Activated T-cell treated with anti-CD3 and anti-CD28 coated beads for 1 hour (primary cell): ENCODE data around the gene DCUN1D2.
"Not testable (repeated sequence)": the region's sequence is repeated elsewhere in the genome, so short reads cannot be mapped to it uniquely, and the experiment has no call there.

Source experiments
- DNase-seq: peaks from one replicate; pipeline ENCODE4 v3.0.0-alpha.2; 2020; ENCODE audit warnings: low read depth

The DCUN1D2 gene

DNA sequence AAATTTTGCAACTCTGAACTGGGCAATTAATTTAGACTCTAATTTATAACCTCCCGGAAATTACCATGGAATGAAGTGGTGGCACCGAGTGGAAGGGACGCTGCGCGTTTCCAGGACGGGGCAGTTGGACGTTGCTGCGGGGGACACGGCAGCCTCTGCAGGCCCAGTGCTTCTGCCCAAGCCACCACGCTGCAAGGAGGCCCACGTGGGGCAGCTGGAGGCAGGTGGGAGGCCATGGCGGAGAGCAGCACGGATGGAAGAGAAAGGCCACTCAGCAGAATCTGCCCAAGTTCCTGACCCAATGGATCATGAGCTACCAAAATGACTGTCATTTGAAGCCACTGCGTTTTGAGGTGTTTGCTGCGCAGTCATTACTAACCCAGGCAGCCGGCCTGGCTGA lies 26.0 kb downstream of the DCUN1D2 start:
- DNase-seq = no peak

DNA sequence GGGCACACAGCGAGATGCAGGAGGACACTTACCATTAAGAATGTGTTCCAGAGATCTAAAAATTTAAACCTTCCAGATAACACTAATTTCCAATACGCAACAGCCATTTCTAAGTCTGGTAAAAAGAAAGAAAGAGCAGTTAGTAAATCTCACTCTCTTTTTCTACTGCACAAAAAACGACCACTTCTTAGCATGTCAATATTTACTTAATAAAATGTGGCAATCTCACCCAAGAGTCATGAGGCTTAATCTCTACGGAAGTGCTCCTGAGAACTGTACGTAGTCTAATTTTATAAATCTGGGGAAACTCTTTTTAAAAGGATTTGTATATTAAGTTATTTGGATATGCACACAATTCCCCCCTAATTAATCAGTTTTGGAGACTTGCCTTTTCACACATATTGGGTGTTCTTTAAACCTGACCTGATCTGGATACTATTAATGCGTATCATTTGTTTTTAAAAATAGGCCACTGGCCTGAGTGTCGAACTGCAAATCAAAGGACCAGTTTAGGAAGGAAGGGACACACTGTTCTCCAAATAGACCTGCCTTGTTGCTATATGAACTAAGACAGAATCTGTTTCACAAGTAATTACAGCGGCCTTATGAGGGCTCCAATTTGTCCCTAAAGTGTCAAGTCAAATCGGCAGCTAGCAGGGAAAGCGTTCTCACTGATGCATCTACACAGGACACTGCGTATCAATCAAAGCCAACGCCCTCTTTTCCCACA lies 29.3 kb downstream of the DCUN1D2 start:
- no peak for DNase-seq

DNA sequence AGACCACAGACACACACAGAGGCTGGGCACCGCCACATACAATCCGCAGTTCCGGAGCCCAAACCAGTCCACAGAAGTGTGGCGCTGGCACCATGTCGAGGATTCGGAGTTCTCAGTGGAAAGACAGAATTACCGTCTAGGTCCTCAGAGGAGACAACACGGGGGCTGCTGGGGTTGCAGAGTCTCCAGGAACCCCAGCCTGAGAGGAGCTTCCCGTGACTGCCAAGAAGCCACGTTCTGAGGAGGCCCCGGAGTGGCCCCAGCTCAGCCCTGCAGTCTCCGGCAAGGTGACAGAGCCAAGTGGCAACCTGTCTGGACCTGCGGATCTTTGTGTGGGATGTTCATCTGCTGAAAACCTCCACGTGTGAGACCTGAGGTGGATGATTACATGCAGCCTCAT lies 29.9 kb downstream of the DCUN1D2 start:
- no peak for DNase-seq

DNA sequence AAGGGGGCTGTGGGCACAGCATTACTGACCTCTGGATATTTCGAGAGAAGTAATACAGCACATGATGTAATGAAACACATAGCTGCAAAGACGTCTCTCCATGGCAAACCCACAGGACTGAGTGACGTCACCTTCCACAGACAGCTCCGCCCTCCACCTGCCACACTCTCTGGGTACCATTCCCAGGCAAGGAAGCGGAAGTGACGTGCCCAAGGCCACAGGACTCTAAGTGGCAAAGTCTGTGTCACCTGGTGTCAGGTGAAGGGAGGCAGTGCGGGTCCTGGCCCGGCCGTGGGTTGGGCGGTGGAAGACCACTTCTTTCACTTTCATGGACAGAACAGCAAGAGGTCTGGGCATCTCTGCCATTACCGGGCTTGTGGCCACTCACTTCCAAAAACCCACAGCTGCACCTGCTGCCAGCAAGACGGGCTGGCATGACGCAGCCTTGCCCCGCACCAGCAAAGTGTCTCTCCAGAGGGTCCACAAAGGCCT lies 30.4 kb downstream of the DCUN1D2 start:
- DNase-seq = no peak

DNA sequence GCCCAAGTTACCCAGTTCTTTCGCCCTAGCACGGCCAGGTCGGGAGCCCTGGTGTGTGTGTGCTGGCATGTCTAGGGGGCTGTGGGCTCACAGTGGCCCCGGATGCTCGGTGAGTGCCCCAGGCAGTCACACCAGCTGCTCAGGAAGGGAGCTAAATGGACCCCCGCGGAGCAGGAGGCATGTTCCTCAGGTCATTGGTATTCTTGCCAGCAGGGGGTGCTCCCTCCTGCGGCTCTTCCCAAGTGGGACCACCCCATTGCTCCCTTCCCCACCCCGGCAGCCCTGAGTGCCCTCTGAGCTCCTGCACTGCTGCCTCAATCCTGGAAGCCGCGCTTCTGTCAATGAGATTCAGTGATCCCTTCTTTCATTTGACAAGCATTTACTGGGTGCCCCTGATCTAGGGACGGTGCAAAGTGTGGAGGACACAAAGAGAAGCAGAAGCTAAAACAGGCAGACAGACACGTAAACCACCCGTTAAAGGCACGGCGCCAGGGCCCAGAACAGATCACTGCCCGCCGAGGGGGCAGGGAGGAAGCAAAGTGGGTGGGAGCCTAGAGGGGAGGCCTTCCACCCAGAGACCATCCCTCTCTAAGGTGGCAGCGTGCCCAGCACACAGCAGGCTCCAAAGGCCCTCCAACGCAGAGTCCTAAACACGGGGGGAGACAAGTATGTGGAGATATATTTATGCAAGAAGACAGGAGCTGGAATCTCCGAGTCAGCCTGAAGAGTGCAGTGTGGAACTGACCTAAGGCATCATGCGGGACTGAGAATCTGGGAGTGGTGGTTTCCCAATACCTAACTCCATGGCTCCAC lies 32.1 kb downstream of the DCUN1D2 start:
- DNase-seq = no peak

DNA sequence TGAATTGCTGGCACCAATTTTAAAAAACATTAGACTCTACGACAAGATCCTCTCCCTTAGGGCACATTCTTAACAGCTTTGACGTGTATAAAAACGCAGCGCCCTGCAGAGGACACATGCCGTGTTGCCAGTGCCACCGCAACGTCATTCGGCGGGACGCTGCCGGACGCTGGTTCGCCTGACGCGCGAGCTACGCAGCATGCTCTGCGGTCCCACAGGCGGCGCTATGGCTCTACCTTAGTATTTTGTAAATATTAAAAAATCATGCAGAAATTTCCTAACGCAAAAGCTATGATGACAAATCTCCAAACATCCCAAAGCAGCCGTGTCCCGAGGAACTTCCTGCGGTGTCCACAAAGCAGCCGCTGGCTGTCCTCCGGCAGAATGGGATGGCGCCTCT lies 33.0 kb downstream of the DCUN1D2 start:
- DNase-seq = no peak

GRCh38 chr13:113456116-113456702 lies 34.3 kb downstream of the DCUN1D2 start:
- DNase-seq = no peak

- DNase-seq = no peak
Observed at GRCh38 chr13:113455384-113455783, 35.1 kb downstream of the DCUN1D2 start.

- no peak for DNase-seq
Observed at GRCh38 chr13:113454936-113455335, 35.6 kb downstream of the DCUN1D2 start.

GRCh38 chr13:113452942-113453901 lies 37.3 kb downstream of the DCUN1D2 start, which contains the start of gene ADPRHL1:
Gene ADPRHL1, minus strand, starts transcription at chr13:113453488. Its CDS starts 51 bp downstream, at chr13:113453437.
- no peak for DNase-seq

- no peak for DNase-seq
Observed at GRCh38 chr13:113452466-113452865, 38.0 kb downstream of the DCUN1D2 start.

DNA sequence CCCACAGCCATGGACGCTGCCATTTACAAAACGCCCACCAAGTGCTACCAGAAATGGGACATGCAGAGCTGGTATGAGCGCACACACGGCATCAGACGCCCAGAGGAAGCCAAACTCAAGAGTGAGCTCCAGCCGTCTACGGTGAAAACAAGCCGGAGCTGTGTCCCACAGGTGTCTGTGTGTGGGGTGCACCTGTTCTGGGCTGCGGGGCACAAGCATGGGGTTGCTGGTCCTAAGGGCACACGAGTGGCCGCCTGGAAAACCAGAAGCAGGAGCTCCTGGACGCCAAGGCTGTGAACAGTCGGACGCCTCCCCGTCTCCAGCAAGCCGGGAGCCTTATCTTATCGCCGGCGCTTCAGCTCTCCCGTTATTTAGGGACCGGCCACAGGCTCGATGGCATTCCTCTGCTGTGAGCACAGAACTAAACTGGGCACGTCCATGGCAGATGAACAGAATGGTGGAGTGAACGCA lies 38.5 kb downstream of the DCUN1D2 start:
- no peak for DNase-seq

DNA sequence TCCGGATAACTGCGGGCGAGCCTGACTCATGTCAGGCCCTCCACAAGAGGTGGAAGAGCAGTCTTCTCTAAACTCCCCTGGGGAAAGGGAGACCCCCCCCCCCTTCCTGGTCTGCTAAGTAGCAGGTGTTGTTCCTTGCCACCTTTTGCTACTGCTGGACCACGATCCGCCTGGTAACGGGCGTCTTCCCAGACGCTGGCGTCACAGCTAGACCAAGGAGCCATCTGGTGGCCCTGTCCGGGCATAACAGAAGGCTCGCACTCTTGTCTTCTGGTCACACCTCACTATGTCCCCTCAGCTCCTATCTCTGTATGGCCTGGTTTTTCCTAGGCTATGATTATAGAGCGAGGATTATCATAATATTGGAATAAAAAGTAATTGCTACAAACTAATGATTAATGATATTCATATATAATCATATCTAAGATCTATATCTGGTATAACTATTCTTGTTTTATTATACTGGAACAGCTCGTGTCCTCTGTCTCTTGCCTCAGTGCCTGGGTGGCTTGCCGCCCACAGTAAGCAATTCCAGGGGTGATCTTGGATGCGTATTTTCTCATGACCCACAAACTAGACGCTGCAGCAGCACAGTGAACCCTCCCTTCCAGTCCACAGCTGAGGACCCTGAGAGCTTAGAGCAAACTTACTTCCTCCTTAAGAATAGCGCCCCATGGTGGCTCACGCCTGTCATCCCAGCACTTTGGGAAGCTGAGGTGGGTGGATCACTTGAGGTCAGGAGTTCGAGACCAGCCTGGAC lies 39.5 kb downstream of the DCUN1D2 start:
- not testable (repeated sequence) for DNase-seq

- DNase-seq = not testable (repeated sequence)
Observed at GRCh38 chr13:113450348-113450744, 40.2 kb downstream of the DCUN1D2 start.

DNA sequence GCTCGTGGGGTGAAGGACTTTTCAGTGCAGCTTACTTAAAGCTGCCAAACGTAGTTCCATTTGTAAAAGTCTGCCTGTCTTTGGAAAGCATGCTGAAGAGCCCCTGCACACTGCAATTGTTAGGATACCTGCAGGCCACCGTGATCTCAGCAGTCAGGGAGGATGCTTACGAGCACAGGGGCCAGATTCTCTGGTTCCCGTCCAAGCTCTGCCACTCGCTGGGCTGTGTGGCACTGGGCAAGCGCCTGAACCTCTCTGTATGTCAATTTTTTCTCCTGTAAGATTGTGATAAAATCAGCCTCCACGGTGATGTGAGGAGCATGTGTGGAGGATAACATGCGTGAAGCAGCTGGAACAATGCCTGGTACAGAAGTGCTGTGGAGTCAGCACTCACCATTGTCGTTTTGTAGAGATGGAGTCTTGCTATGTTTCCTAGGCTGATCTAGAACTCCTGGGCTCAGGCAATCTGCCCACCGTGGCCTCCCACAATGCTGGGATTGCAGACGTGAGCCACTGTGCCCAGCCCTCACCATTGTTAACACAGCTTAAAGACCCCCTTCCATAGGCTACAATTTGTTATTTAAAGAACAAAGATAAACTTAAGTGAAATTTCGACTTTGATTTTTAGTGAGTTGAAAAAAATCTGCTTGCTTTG lies 40.7 kb downstream of the DCUN1D2 start:
- DNase-seq = no peak

DNA sequence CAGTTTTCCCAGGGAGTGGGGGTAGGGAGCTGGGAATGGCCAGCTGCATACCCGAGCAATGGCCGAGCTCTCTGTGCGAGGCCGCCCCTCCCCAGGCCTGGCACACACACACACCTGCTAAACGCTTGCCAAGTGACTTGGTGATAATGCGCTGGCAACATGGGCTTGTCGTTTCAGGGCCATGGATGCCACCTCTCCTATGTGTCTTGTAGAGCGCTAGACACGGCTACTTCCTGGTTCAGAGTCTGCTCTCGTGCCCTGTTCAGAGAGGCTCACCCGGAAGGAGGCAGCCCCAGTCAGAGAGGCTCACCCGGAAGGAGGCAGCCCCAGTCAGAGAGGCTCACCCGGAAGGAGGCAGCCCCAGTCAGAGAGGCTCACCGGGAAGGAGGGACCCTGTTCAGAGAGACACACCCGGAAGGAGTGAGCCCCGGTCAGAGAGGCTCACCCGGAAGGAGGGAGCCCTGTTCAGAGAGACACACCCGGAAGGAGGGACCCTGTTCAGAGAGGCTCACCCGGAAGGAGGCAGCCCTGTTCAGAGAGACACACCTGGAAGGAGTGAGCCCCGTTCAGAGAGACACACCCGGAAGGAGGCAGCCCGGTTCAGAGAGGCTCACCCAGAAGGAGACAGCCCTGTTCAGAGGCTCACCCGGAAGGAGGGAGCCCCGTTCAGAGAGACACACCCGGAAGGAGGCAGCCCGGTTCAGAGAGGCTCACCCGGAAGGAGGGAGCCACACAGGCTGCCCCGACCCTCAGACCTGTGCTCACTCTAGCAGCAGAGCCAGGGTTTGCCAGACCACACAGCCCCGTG lies 41.4 kb downstream of the DCUN1D2 start:
- DNase-seq = no peak

GRCh38 chr13:113448545-113448884 lies 42.0 kb downstream of the DCUN1D2 start:
- no peak for DNase-seq

DNA sequence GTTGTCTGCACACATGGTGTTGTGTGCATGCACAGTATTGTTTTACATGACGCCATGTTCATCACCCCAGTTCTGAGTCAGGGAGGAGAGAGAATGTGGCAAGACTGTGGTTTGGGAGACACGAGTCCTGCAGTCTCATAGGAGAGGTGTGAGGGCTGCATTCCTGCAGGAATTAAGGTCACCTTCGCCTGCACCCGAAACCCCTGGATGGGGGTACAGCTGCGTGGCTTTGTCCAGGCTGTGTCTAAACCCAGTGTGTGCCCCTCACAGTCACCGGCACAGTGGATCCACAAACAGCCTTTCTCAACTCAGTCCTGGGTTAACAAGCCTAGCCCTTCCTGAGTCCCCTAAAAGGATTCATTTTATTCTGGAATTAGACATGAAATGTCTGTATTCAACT lies 42.9 kb downstream of the DCUN1D2 start:
- no peak for DNase-seq

DNA sequence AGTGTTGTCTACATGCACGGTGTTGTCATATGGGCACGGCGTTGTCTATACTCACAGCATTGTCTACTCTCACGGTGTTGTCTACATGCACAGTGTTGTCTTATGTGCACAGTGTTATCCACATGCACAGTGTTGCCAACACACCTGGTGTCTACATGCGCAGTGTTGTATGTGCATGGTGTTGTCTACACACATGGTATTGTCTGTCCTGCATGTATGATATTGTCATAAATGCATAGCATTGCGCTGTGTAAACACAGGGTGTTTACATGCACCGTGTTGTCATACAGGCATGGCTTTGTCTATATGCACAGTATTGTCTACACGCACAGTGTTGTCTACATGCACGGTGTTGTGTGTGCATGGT lies 44.0 kb downstream of the DCUN1D2 start:
- DNase-seq = no peak
